SK-N-SH (cell line): ENCODE results near the gene TNFRSF17. TPM values are rescaled to one million over a fixed set of nuclear protein-coding genes. Genes with fewer than 3 reads are reported as not detected.

Experiments
- CTCF ChIA-PET: fragments of 300-600, 350-600 bp; formaldehyde crosslinking; extraction: SDS; loops from one replicate; lab custom pipeline; 2021; lab: Yijun Ruan, JAX
- POLR2A ChIA-PET: fragments of 350-600 bp; sonication (Branson Sonifier 250); formaldehyde crosslinking; extraction: SDS; loops from one replicate; lab custom pipeline; 2020; ENCODE audit warnings: antibody characterized with exemption, inconsistent platforms; lab: Yijun Ruan, JAX
- DNase-seq: peaks from one replicate; pipeline ENCODE4 v3.0.0; 2012
- H2AFZ ChIP-seq: fragments of 200-600 bp; sonication (generic); 2 replicates; pipeline ENCODE4 v1.8.1; 2016; ENCODE audit warnings: antibody characterized with exemption, mild to moderate bottlenecking, low read depth
- H3F3A ChIP-seq: fragments of 200-600 bp; sonication (generic); replicated peaks from 2 replicates; pipeline ENCODE3; 2016; ENCODE audit warnings: antibody characterized with exemption, mild to moderate bottlenecking; ENCODE audit not compliant: insufficient read depth
- H3K27ac ChIP-seq, 2 experiments: fragments of 200-500 bp in 1 of 2; fragments of 200-600 bp in 1 of 2; sonication (Bioruptor generic) in 1 of 2; sonication (generic), shearing (Covaris generic) in 1 of 2; 2 replicates each; pipeline versions ENCODE4 v1.5.1 to v1.6.1; 2014 to 2016; ENCODE audit warnings: low read depth in 2 of 2, inconsistent platforms in 1 of 2, low read length in 1 of 2, mild to moderate bottlenecking in 1 of 2, mixed read lengths in 1 of 2
- H3K27me3 ChIP-seq: fragments of 200-600 bp; sonication (generic), shearing (Covaris generic); 2 replicates; pipeline ENCODE4 v1.6.1; 2016; ENCODE audit warnings: mixed run types; ENCODE audit not compliant: insufficient read depth
- H3K36me3 ChIP-seq, 2 experiments: fragments of 200-500 bp in 1 of 2; fragments of 200-600 bp in 1 of 2; sonication (Bioruptor generic) in 1 of 2; sonication (generic) in 1 of 2; replicated peaks in 1 of 2; 2 replicates each; pipeline versions ENCODE3 to v1.5.1; 2014 to 2016; ENCODE audit warnings: low read length in 1 of 2, mild to moderate bottlenecking in 1 of 2; ENCODE audit not compliant: insufficient read depth in 2 of 2, control insufficient read depth in 1 of 2
- H3K4me1 ChIP-seq, 2 experiments: fragments of 200-500 bp in 1 of 2; fragments of 200-600 bp in 1 of 2; sonication (Bioruptor generic) in 1 of 2; sonication (generic), shearing (Covaris generic) in 1 of 2; 2 replicates each; pipeline versions ENCODE4 v1.5.1 to v1.6.1; 2014 to 2016; ENCODE audit warnings: low read depth in 1 of 2, low read length in 1 of 2, mixed run types in 1 of 2; ENCODE audit not compliant: insufficient read depth in 2 of 2, control insufficient read depth in 1 of 2
- H3K4me2 ChIP-seq: fragments of 200-600 bp; sonication (generic), shearing (Covaris generic); 2 replicates; pipeline ENCODE4 v1.6.1; 2017; ENCODE audit warnings: mixed run types
- H3K4me3 ChIP-seq, 2 experiments: fragments of 200-500 bp in 1 of 2; fragments of 200-600 bp in 1 of 2; sonication (Bioruptor generic) in 1 of 2; sonication (generic), shearing (Covaris generic) in 1 of 2; 2 replicates each; pipeline versions ENCODE4 v1.5.1 to v1.8.1; 2014 to 2016; ENCODE audit warnings: low read depth in 2 of 2, inconsistent platforms in 1 of 2, low read length in 1 of 2, mild to moderate bottlenecking in 1 of 2, mixed read lengths in 1 of 2, moderate library complexity in 1 of 2
- H3K79me2 ChIP-seq: fragments of 200-600 bp; sonication (generic); 2 replicates; pipeline ENCODE4 v1.8.1; 2017; ENCODE audit warnings: mild to moderate bottlenecking; ENCODE audit not compliant: insufficient read depth
- H3K9ac ChIP-seq: fragments of 200-600 bp; sonication (generic); 2 replicates; pipeline ENCODE4 v1.6.1; 2017; ENCODE audit warnings: mixed run types
- H3K9me2 ChIP-seq: fragments of 200-600 bp; sonication (generic); 2 replicates; pipeline ENCODE4 v1.6.1; 2017; ENCODE audit warnings: mixed run types
- H3K9me3 ChIP-seq: fragments of 200-600 bp; sonication (generic); 2 replicates; pipeline ENCODE4 v1.6.1; 2017; ENCODE audit warnings: mixed run types, mild to moderate bottlenecking, moderate library complexity
- H4K20me1 ChIP-seq: fragments of 200-600 bp; sonication (generic); 2 replicates; pipeline ENCODE4 v1.6.1; 2017; ENCODE audit warnings: mild to moderate bottlenecking, mixed run types; ENCODE audit not compliant: insufficient read depth
- CHD2 ChIP-seq: fragments of 150-350 bp; IDR thresholded peaks from 2 replicates; pipeline ENCODE4 v1.6.1; 2018; ENCODE audit warnings: low read length; ENCODE audit not compliant: partially characterized antibody
- ELF1 ChIP-seq: IDR thresholded peaks from 2 replicates; pipeline ENCODE4 v1.4.0; 2012
- EP300 ChIP-seq, 2 experiments: IDR thresholded peaks; 2 replicates each; pipeline versions ENCODE4 v1.4.0 to v1.6.1; 2012; ENCODE audit warnings: borderline replicate concordance in 1 of 2, low read depth in 1 of 2, low read length in 1 of 2
- FOSL2 ChIP-seq: IDR thresholded peaks from 2 replicates; pipeline ENCODE4 v1.4.0; 2012; ENCODE audit warnings: low read depth, mild to moderate bottlenecking, moderate library complexity, borderline replicate concordance
- FOXM1 ChIP-seq: IDR thresholded peaks from 2 replicates; pipeline ENCODE4 v1.4.0; 2012; ENCODE audit warnings: low read depth, mild to moderate bottlenecking
- GABPA ChIP-seq: IDR thresholded peaks from 2 replicates; pipeline ENCODE4 v1.4.0; 2012; ENCODE audit warnings: low read depth, mild to moderate bottlenecking
- GATA2 ChIP-seq: sonication (generic); formaldehyde crosslinking; IDR thresholded peaks from 2 replicates; pipeline ENCODE4 v1.5.0; 2020; ENCODE audit warnings: mild to moderate bottlenecking, missing genetic modification reagents
- MAX ChIP-seq: IDR thresholded peaks from 2 replicates; pipeline ENCODE4 v1.4.0; 2012; ENCODE audit warnings: low read depth
- MXI1 ChIP-seq: IDR thresholded peaks from 2 replicates; pipeline ENCODE4 v1.6.1; 2012; ENCODE audit warnings: mild to moderate bottlenecking, low read depth, low read length, improper control_type of control experiment
- NRF1 ChIP-seq: IDR thresholded peaks from 2 replicates; pipeline ENCODE4 v1.6.1; 2012; ENCODE audit warnings: low read depth, mild to moderate bottlenecking, low read length
- RAD21 ChIP-seq: IDR thresholded peaks from 2 replicates; pipeline ENCODE4 v1.6.1; 2012; ENCODE audit warnings: mild to moderate bottlenecking, low read length
- RFX5 ChIP-seq: IDR thresholded peaks from 2 replicates; pipeline ENCODE4 v1.6.1; 2012; ENCODE audit warnings: mild to moderate bottlenecking, improper control_type of control experiment, low read length
- SIN3A ChIP-seq: IDR thresholded peaks from 2 replicates; pipeline ENCODE4 v1.6.1; 2012; ENCODE audit warnings: low read depth, mild to moderate bottlenecking, low read length, moderate library complexity, borderline replicate concordance
- TAF1 ChIP-seq: IDR thresholded peaks from 2 replicates; pipeline ENCODE4 v1.6.1; 2012; ENCODE audit warnings: low read depth, mild to moderate bottlenecking, low read length, moderate library complexity, borderline replicate concordance
- TEAD4 ChIP-seq: IDR thresholded peaks from 2 replicates; pipeline ENCODE4 v1.4.0; 2012; ENCODE audit warnings: mild to moderate bottlenecking, borderline replicate concordance; ENCODE audit not compliant: insufficient read depth
- USF2 ChIP-seq: fragments of 150-350 bp; IDR thresholded peaks from 2 replicates; pipeline ENCODE4 v1.6.1; 2017; ENCODE audit warnings: antibody characterized with exemption, low read length, low read depth, borderline replicate concordance
- ZBTB33 ChIP-seq: IDR thresholded peaks from 2 replicates; pipeline ENCODE4 v1.4.0; 2012; ENCODE audit warnings: low read depth, borderline replicate concordance
- WGBS: methylation state at CpG from one replicate; pipeline ENCODE4 v1.1.6; 2017; ENCODE audit warnings: low lambda C conversion rate; 5-methylcytosine and 5-hydroxymethylcytosine counted together
- polyA plus RNA-seq, 3 experiments: library from polyadenylated mRNA; depleted of rRNA; stranded (reverse); fragments of >200 nt; gene quantifications; 2 replicates each; pipeline ENCODE4 v1.2.3, GENCODE V29; 2012

Gene TNFRSF17
- polyA plus RNA-seq, 1 of the 3 experiments (the other 2 are of a cell fraction) = not detected

GRCh38 chr16:11992008-11992584 lies 27.1 kb downstream of the TNFRSF17 start:
- TF ChIP-seq TEAD4 = no peak
- TF ChIP-seq GATA2 (CRISPR knock-in tag) = no peak
- TF ChIP-seq USF2 = no peak
- no peak for TF ChIP-seq TAF1
- TF ChIP-seq FOXM1 = no peak
- TF ChIP-seq MAX = no peak
- TF ChIP-seq ELF1 = no peak
- POLR2A ChIA-PET = no interaction called here

GRCh38 chr16:11992586-11993524 lies 27.8 kb downstream of the TNFRSF17 start:
- Histone ChIP-seq H4K20me1 (no peaks in the 10 kb centered on the region), H3K27ac (no peak overlapping the region), H3K9ac (no peak overlapping the region), H2AFZ (no peak overlapping the region), H3K27me3 (no peaks in the 10 kb centered on the region), H3K79me2 (peaks cover 19% of the 10 kb centered on the region), H3F3A (no peaks in the 10 kb centered on the region), H3K9me2 (no peaks in the 10 kb centered on the region), H3K4me2 (no peak overlapping the region), H3K4me1 (no peaks in the 10 kb centered on the region), H3K4me3 (no peak overlapping the region), H3K9me3 (no peaks in the 10 kb centered on the region), H3K36me3 (no peaks in the 10 kb centered on the region)
- POLR2A ChIA-PET = no interaction called here
- CTCF ChIA-PET = interaction anchor here (1.1 to 1.9 kb wide), 2 partner anchors 23 to 75 kb away, joined by 3 to 8 read pairs; no protein-coding TSS in a partner anchor
- DNase-seq = no peak
- WGBS = 92% methylated on average over 16 of the region's 16 CpGs
- TF ChIP-seq MXI1 (no peak), EP300 (IDR thresholded peaks at IDR 0.05; ENCODE audit: borderline replicate concordance in 1 of 2, low read depth in 1 of 2, low read length in 1 of 2) (no peak), FOSL2 (no peak), NRF1 (no peak), RAD21 (no peak), TEAD4 (no peak), SIN3A (no peak), GABPA (no peak), CHD2 (no peak), ELF1 (no peak), RFX5 (no peak), ZBTB33 (no peak)

More at GRCh38 chr16:11992008-11992584, 27.1 kb downstream of the TNFRSF17 start:
- CTCF ChIA-PET = interaction anchor here (0.7 to 1.9 kb wide), 3 partner anchors 15 to 76 kb away, joined by 3 to 8 read pairs (median 3); partner anchors contain the start of gene SNX29
- no peaks in the 10 kb centered on the region for H3F3A ChIP-seq
- peaks cover 23% of the 10 kb centered on the region for H3K79me2 ChIP-seq
- H2AFZ ChIP-seq = no peak overlapping the region
- no peak overlapping the region for H3K9ac ChIP-seq
- no peaks in the 10 kb centered on the region for H3K27me3 ChIP-seq
- no peaks in the 10 kb centered on the region for H3K36me3 ChIP-seq
- H3K4me2 ChIP-seq = no peak overlapping the region
- no peaks in the 10 kb centered on the region for H3K4me1 ChIP-seq
- no peak overlapping the region for H3K4me3 ChIP-seq
- H3K27ac ChIP-seq = no peak overlapping the region
- 100% methylated on average over 3 of the region's 3 CpGs for WGBS
- H3K9me2 ChIP-seq = no peaks in the 10 kb centered on the region
- no peaks in the 10 kb centered on the region for H3K9me3 ChIP-seq
- DNase-seq = no peak
- no peaks in the 10 kb centered on the region for H4K20me1 ChIP-seq
